Stimulated activated CD8-positive, alpha-beta memory T cell treated with anti-CD3 and anti-CD28 coated beads, Interleukin-12 subunit alpha, Interleukin-12 subunit beta, amount 100 ng/mL, for 24 hours (primary cell): Measurements from ENCODE around the gene CXorf38.
A peak's percentile ranks its signal among the peaks of the same experiment; 100 is the strongest.
"Not testable (repeated sequence)": the region's sequence is repeated elsewhere in the genome, so short reads cannot be mapped to it uniquely, and the experiment has no call there.

Source experiments
- DNase-seq: peaks from one replicate; pipeline ENCODE4 v3.0.0-alpha.2; 2020; ENCODE audit errors: extremely low read depth

Gene CXorf38

GRCh38 chrX:40625294-40625693 lies 22.1 kb downstream of the CXorf38 start:
- DNase-seq: no peak

GRCh38 chrX:40623665-40624064 lies 23.7 kb downstream of the CXorf38 start:
- no peak for DNase-seq

GRCh38 chrX:40623139-40623536 lies 24.2 kb downstream of the CXorf38 start, which contains the start of gene MPC1L:
MPC1L (plus strand) TSS chrX:40623428; CDS start chrX:40623566, 138 bp downstream.
- DNase-seq: no peak

- no peak for DNase-seq
These were observed 24.8 kb downstream of the CXorf38 start for GRCh38 chrX:40622479-40623138.

- no peak for DNase-seq
These were observed 29.8 kb downstream of the CXorf38 start for GRCh38 chrX:40617566-40617965.

GRCh38 chrX:40615976-40616375 lies 31.4 kb downstream of the CXorf38 start:
- no peak for DNase-seq

GRCh38 chrX:40612511-40612910 lies 34.9 kb downstream of the CXorf38 start:
- DNase-seq: no peak

GRCh38 chrX:40607381-40607780 lies 40.0 kb downstream of the CXorf38 start:
- no peak for DNase-seq

GRCh38 chrX:40603446-40603845 lies 43.9 kb downstream of the CXorf38 start:
- no peak for DNase-seq

- DNase-seq: not testable (repeated sequence)
These were observed 57.6 kb downstream of the CXorf38 start for GRCh38 chrX:40589616-40590321.

GRCh38 chrX:40587623-40588022 lies 59.7 kb downstream of the CXorf38 start:
- not testable (repeated sequence) for DNase-seq

GRCh38 chrX:40582811-40583210 lies 64.5 kb downstream of the CXorf38 start:
- no peak for DNase-seq

- DNase-seq: not testable (repeated sequence)
These were observed 65.2 kb downstream of the CXorf38 start for GRCh38 chrX:40582178-40582577.

GRCh38 chrX:40581336-40581920 lies 65.9 kb downstream of the CXorf38 start:
- no peak for DNase-seq

- peak; percentile 72 for DNase-seq
These were observed 66.6 kb downstream of the CXorf38 start, which contains the start of gene ATP6AP2 for GRCh38 chrX:40580537-40581335. ATP6AP2 (plus strand) TSS chrX:40580970; CDS start chrX:40581066, 96 bp downstream.

- no peak for DNase-seq
These were observed 67.3 kb downstream of the CXorf38 start for GRCh38 chrX:40579900-40580536.

GRCh38 chrX:40579141-40579540 lies 68.2 kb downstream of the CXorf38 start:
- DNase-seq: no peak

GRCh38 chrX:40578039-40578695 lies 69.2 kb downstream of the CXorf38 start:
- DNase-seq: no peak
